ENCODE measurements around the gene ANKS3.

Gene ANKS3

GRCh38 chr16:4675864-4676786, 57.9 kb downstream of the ANKS3 start:
- H3K4me1 ChIP-seq (ENCODE audit: control insufficient read depth, insufficient read depth, low read length) = no peaks in the 10 kb centered on the region
- peaks cover 5 to 63% of the 10 kb centered on the region in 2 experiments; a peak in 2 of 3 replicates for H3K36me3 ChIP-seq (ENCODE audit: control insufficient read depth in 2 of 2, insufficient read depth in 1 of 2, low read length in 2 of 2)
- H3K9me3 ChIP-seq (ENCODE audit: control insufficient read depth, insufficient read depth, low read depth, low read length) = no peaks in the 10 kb centered on the region
- ChIA-PET POLR2A (interaction anchor here (0.5 kb wide), 1 partner anchor 86 kb away, joined by 3 read pairs; no protein-coding TSS in a partner anchor), CTCF (interaction anchor here (0.6 kb wide), 1 partner anchor 157 kb away, joined by 4 read pairs; no protein-coding TSS in a partner anchor)
- TF ChIP-seq GFI1B (tag by site-specific recombination; IDR thresholded peaks at IDR 0.05) = no peak
- no peak for TF ChIP-seq ZNF501 (tag by site-specific recombination; IDR thresholded peaks at IDR 0.05)
- no peak for TF ChIP-seq ZNF280C (tag by site-specific recombination; IDR thresholded peaks at IDR 0.05)
- TF ChIP-seq ZNF221 (tag by site-specific recombination; IDR thresholded peaks at IDR 0.05; ENCODE audit: borderline replicate concordance) = no peak
- TF ChIP-seq ZBTB20 (tag by site-specific recombination; IDR thresholded peaks at IDR 0.05) = no peak
- TF ChIP-seq ZNF48 (tag by site-specific recombination; IDR thresholded peaks at IDR 0.05) = no peak
- TF ChIP-seq GLIS1 (tag by site-specific recombination; IDR thresholded peaks at IDR 0.05) = no peak
- TF ChIP-seq ZNF560 (tag by site-specific recombination; IDR thresholded peaks at IDR 0.05; ENCODE audit: borderline replicate concordance) = no peak
- no peak for TF ChIP-seq MEIS1 (CRISPR knock-in tag; IDR thresholded peaks at IDR 0.05; ENCODE audit: borderline replicate concordance)
- no peak for TF ChIP-seq ZSCAN18 (tag by site-specific recombination; IDR thresholded peaks at IDR 0.05)
- TF ChIP-seq PRDM4 (tag by site-specific recombination; IDR thresholded peaks at IDR 0.05) = no peak
- TF ChIP-seq ZNF555 (tag by site-specific recombination; conservative IDR thresholded peaks at IDR 0.05) = no peak
- no peak for TF ChIP-seq ZBTB49 (tag by site-specific recombination; IDR thresholded peaks at IDR 0.05; ENCODE audit: low read depth)
- H3K27ac ChIP-seq (ENCODE audit: extremely low read depth, low read depth, low read length) = no peak overlapping the region
- no peak overlapping the region for H3K4me3 ChIP-seq (ENCODE audit: low read depth, low read length)

- ChIA-PET POLR2A (no interaction called here), CTCF (interaction anchor here (0.5 to 0.6 kb wide), 2 partner anchors 142 to 156 kb away, joined by 3 to 4 read pairs; no protein-coding TSS in a partner anchor)
- peaks cover 5 to 63% of the 10 kb centered on the region in 2 experiments; a peak in 2 of 3 replicates for H3K36me3 ChIP-seq (ENCODE audit: control insufficient read depth in 2 of 2, insufficient read depth in 1 of 2, low read length in 2 of 2)
Observed at GRCh38 chr16:4674926-4675530, 59.0 kb downstream of the ANKS3 start.

More at GRCh38 chr16:4674926-4675530, 59.0 kb downstream of the ANKS3 start:
- no peaks in the 10 kb centered on the region for H3K9me3 ChIP-seq (ENCODE audit: control insufficient read depth, insufficient read depth, low read depth, low read length)
- no peak overlapping the region for H3K4me3 ChIP-seq (ENCODE audit: low read depth, low read length)
- no peak overlapping the region for H3K27ac ChIP-seq (ENCODE audit: extremely low read depth, low read depth, low read length)
- H3K4me1 ChIP-seq (ENCODE audit: control insufficient read depth, insufficient read depth, low read length) = no peaks in the 10 kb centered on the region
- TF ChIP-seq ZBTB44 (tag by site-specific recombination; IDR thresholded peaks at IDR 0.05) = no peak
- no peak for TF ChIP-seq ZNF155 (tag by site-specific recombination; IDR thresholded peaks at IDR 0.05)
- no peak for TF ChIP-seq ZNF660 (tag by site-specific recombination; IDR thresholded peaks at IDR 0.05)
- peak; percentile 78 for TF ChIP-seq ZNF121 (tag by site-specific recombination; IDR thresholded peaks at IDR 0.05)
- no peak for TF ChIP-seq MEIS1 (CRISPR knock-in tag; IDR thresholded peaks at IDR 0.05; ENCODE audit: borderline replicate concordance)
- no peak for TF ChIP-seq ZNF394 (tag by site-specific recombination; IDR thresholded peaks at IDR 0.05; ENCODE audit: borderline replicate concordance)
